Esophagus squamous epithelium (tissue), 4 donors: Measurements from ENCODE around the gene GPBP1.
"Not testable (repeated sequence)": the region's sequence is repeated elsewhere in the genome, so short reads cannot be mapped to it uniquely, and the experiment has no call there.

Source experiments
- CTCF ChIP-seq, 6 experiments: fragments of 450-650 bp in 4 of 6; fragments of 200-600 bp in 2 of 6; sonication (generic) in 2 of 6; IDR thresholded peaks; one replicate each; pipeline ENCODE4 v1.5.1; 2016 to 2019; ENCODE audit warnings: antibody characterized with exemption in 6 of 6, mild to moderate bottlenecking in 4 of 6, moderate library complexity in 4 of 6
- POLR2A ChIP-seq, 4 donors: fragments of 450-650 bp; IDR thresholded peaks; one replicate each; pipeline ENCODE4 v1.6.1; 2017; ENCODE audit warnings: antibody characterized with exemption in 4 of 4, mild to moderate bottlenecking in 4 of 4, moderate library complexity in 3 of 4

DNA sequence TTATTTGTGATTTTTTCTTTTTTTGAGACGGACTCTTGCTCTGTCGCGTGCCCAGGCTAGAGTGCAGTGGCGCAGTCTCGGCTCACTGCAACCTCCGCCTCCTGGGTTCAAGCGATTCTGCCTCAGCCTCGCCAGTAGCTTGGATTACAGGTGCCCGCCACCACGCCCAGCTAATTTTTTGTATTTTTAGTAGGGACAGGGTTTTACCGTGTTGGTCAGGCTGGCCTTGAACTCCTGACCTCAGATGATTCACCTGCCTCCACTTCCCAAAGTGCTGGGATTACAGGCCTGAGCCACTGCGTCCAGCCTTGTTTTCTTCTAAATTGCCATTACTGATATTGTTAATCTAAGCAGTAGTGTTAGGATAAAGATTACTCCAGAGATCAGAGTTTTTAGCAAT, 4.4 kb downstream of the GPBP1 start:
- TF ChIP-seq POLR2A, CTCF (IDR thresholded peaks at IDR 0.05): not testable (repeated sequence)
